Measurements from ENCODE around the gene PARP2. TPM values are rescaled to one million over a fixed set of nuclear protein-coding genes. Genes with fewer than 3 reads are reported as not detected.
"Not testable (repeated sequence)": the region's sequence is repeated elsewhere in the genome, so short reads cannot be mapped to it uniquely, and the experiment has no call there.

The PARP2 gene
- 10 to 100 TPM in 2 of 3 donors, 1 to 10 TPM in 1; 8.7 to 16.9 (median 11.0) TPM for polyA plus RNA-seq

GRCh38 chr14:20343092-20343861, at the start of gene PARP2:
TSS of gene PARP2 (plus strand) at chr14:20343635. CDS start at chr14:20343642, 7 bp downstream.
- 0% methylated on average over 50 of the region's 50 CpGs for WGBS, 3 donors
- H3K27ac ChIP-seq (ENCODE audit: low read depth, low read length) = no peak within 1 kb of the TSS

- H3K27ac ChIP-seq (ENCODE audit: low read depth, low read length) = no peak overlapping the region
- 91 to 93% (median 92%) methylated on average over 2 of the region's 2 CpGs for WGBS, 3 donors
Observed at GRCh38 chr14:20294636-20295035, 48.8 kb upstream of the PARP2 start.

DNA sequence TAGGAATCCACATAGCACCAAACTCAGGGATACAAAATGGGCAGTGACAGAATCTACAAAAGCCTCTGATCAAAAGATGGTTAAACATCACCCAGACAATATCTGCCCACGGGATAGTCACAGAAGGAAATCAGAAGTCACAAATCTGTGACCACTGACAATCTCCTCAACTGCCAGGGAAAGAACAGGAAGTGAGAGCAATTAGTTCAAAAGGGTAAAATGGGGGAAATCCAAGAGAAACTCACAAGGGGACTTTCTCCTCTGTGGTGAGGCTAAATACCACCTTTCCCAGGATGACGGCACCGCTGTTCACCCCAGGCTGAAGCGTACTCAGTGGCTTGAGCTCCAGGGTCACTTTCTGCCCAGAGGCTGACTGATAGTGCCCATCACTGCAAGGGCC, 48.4 kb upstream of the PARP2 start:
- H3K27ac ChIP-seq (ENCODE audit: low read depth, low read length) = no peak overlapping the region

GRCh38 chr14:20302042-20302755, 41.2 kb upstream of the PARP2 start:
- 79 to 93% (median 84%) methylated on average over 1 of the region's 1 CpG for WGBS, 3 donors
- no peak overlapping the region for H3K27ac ChIP-seq (ENCODE audit: low read depth, low read length)

More for the DNA sequence above, 48.4 kb upstream of the PARP2 start:
- WGBS, 3 donors = 69 to 84% (median 71%) methylated on average over 4 of the region's 4 CpGs

DNA sequence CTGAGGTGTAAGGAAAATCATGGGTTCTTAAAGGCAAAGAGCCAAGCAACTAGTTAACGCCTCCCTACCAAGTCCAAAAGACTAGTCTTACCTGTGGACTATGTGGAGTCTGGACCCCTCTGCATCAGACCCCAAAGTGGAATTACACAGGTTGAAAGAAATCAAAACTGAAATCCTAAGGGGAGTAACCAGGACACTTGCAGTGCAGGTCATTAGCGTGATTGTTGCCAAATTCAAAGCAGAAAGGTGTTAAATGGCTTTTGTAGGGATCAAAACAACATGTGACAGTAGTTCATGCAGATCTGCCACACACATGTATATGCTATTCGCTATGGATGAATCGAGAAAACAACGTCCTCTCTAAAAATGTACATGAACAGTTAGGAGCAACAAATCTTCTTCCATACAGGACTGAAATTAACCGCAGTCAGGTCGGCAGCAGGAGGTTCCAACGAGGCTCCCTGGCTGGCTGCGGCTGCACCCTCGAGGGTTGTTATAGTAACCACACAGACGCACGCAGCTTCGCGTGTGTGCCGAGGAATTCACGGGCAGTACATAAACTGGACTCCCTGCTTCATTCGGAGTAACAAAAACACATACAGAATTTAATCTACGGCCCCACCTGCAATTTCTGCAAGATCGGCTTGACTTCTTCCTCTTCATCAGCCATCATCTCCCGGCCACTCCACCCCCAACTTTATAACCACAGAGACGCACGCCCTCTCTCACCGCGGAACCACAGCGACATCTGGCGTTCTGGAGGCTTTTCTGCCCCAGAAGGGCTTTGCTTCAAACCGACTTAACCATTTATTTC, 38.0 kb upstream of the PARP2 start, which contains the start of gene TTC5:
Gene TTC5 (minus strand): TSS at position 687 of the 814 bp plus-strand sequence. CDS start 14 bp downstream, at position 673.
- no peak within 1 kb of the TSS for H3K27ac ChIP-seq (ENCODE audit: low read depth, low read length)
- WGBS, 3 donors = 0 to 1% (median 0%) methylated on average over 27 of the region's 27 CpGs

- no peak overlapping the region for H3K27ac ChIP-seq (ENCODE audit: low read depth, low read length)
- 95 to 100% (median 100%) methylated on average over 1 of the region's 1 CpG for WGBS, 3 donors
Observed at GRCh38 chr14:20306079-20306423, 37.4 kb upstream of the PARP2 start.

GRCh38 chr14:20314026-20314425, 29.4 kb upstream of the PARP2 start:
- H3K27ac ChIP-seq (ENCODE audit: low read depth, low read length) = no peak overlapping the region
- 84 to 93% (median 87%) methylated on average over 2 of the region's 2 CpGs for whole genome bisulfite sequencing, 3 donors

DNA sequence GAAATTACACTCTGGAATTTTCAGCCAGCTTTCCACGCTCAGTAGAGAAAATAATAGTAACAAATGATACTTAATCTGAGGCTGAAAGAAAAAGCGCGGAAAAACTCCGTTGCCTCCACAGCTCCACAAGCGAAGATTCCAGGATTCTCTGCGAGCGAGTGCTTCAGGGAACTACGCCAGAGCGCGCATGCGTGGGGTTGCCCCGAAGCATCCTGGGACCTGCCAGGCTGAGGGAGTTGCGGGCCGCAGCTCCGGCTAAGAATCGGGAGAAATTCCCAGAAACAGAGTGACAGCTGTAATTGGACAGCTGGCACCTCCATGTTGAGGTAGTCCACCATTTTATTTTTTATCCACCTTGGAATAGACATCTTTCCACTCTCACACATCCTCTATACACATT, 25.7 kb upstream of the PARP2 start:
- 91 to 99% (median 96%) methylated on average over 16 of the region's 16 CpGs for WGBS, 3 donors
- H3K27ac ChIP-seq (ENCODE audit: low read depth, low read length) = no peak overlapping the region

DNA sequence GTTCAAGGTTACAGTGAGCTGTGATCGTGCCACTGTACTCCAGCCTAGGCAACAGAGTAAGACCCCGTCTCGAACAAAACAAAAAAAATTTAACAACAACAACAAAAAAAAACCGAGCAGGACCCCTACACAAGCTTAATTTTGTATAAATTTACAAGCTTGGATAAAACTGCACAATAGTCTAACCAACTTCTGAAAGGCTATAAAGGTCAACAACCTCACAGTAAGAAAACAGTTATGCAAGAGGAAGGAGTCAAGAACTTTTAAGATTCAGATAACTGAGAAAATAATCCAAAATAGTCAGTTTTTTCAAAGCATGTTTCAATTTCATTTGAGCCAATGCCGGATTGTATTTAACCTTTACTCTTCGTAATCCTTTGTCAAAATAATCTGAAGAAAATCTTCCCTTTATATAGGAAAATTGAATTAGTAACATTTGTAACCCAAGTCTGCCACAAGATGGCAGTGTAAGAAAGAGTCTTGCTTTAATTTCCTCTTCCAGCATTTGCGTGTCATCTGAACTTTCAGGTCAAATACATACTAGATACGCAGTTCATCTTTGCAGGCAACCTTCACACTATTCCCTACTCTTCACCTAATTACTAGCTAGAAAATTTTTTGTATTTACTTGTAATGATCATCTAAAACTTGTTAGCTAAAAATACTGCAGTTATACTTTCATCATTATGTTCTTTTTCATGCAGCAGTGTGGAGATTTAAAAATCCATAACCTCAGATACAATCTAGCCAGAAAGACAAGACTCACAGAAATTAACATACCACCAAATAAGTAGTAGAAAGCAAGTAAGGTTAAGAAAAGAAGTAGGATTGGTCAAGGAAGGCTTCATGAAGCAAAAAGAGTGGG, 16.2 kb upstream of the PARP2 start:
- no peak overlapping the region for H3K27ac ChIP-seq (ENCODE audit: low read depth, low read length)
- 36 to 47% (median 46%) methylated on average over 8 of the region's 8 CpGs for WGBS, 3 donors

GRCh38 chr14:20328705-20329104, 14.7 kb upstream of the PARP2 start:
- H3K27ac ChIP-seq (ENCODE audit: low read depth, low read length) = no peak overlapping the region
- 46 to 53% (median 50%) methylated on average over 2 of the region's 2 CpGs for WGBS, 3 donors

DNA sequence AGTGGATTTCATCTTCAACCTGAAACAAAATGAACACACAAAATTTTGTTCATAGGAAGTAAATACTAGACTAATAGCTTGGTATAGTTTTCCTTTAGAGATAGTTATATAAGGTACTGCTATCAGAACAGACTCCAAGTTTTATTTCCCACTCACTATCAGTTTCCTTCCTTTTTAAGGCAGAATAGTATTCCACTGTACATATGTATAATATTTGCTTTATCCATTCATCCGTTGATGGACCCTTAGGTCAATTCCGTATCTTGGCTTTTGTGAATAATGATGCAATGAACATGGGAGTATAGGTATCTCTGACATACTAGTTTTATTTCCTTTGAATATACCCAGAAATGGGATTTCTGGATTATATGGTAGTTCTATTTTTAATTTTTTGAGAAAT, 14.1 kb upstream of the PARP2 start:
- 38 to 90% (median 57%) methylated on average over 2 of the region's 2 CpGs for WGBS, 3 donors
- no peak overlapping the region for H3K27ac ChIP-seq (ENCODE audit: low read depth, low read length)

DNA sequence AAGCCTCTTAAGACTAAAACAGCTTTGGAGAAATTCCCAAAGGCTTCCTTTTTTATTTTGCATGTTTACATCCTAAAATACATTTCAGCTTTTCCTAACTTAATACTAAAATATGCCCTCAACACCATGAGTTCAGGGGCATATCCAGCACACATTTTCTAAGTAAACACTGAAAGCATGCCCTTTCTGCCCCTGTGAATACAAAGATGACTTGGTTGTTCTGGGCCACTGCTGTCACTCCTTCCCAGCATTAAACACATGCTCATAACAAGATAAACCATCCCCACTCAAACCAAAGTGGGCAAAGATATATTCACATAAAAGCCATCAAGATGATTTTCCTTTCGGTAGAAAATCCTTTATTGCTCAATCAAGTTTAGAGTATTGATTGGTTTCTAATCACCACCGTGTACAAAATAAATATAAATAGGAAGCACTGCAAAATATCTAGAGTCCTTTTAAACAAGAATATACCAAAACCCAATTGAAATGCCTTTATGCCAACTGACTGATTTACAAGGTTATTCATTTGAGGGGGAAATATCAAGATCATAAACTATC, 12.3 kb upstream of the PARP2 start:
- 27 to 77% (median 72%) methylated on average over 2 of the region's 2 CpGs for WGBS, 3 donors
- no peak overlapping the region for H3K27ac ChIP-seq (ENCODE audit: low read depth, low read length)

DNA sequence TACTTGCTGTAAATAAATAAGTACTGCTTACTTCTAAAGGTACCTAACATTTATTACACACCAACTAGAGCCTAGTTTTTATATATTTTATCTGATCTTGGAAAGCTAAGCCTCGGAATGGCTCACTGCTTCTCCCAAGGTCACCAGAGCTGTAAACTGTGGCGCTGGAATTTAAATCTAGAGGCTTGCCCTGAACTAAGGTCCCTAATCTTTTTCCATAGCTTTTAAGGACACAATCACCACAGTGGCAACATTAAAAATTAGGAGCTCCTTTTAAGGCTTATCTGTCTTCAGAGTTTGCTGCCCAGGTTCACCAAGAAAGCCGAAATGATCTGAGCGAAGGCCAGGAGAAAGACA, 11.0 kb upstream of the PARP2 start:
- 1 to 14% (median 5%) methylated on average over 4 of the region's 4 CpGs for WGBS, 3 donors
- H3K27ac ChIP-seq (ENCODE audit: low read depth, low read length) = no peak overlapping the region

GRCh38 chr14:20332788-20333493, 10.5 kb upstream of the PARP2 start, which contains the start of gene CCNB1IP1:
TSS of gene CCNB1IP1 (minus strand) at chr14:20333279. CDS start at chr14:20316523, 16,756 bp downstream.
- WGBS, 3 donors = 0 to 1% (median 0%) methylated on average over 19 of the region's 19 CpGs
- H3K27ac ChIP-seq (ENCODE audit: low read depth, low read length) = peak within 1 kb of the TSS; percentile 51

GRCh38 chr14:20333494-20333841, 10.0 kb upstream of the PARP2 start:
- 2 to 13% (median 9%) methylated on average over 3 of the region's 3 CpGs for WGBS, 3 donors
- H3K27ac ChIP-seq (ENCODE audit: low read depth, low read length) = no peak overlapping the region

DNA sequence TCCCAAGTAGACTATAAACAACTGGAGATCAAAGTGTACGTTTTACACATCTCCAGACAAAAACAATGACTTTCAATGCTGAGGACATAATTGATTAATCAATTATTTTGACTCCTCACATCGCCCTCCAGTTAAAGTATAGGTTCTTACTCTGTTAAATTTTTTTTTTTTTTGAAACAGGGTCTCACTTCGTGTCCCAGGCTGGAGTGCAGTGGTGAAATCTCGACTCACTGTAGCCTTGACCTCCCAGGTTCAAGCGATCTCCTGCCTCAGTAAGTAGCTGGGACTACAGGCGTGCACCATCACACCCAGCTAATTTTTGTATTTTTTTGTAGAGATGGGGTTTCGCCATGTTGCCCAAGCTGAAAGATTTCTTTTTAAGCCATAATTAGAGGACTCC, 9.4 kb upstream of the PARP2 start:
- H3K27ac ChIP-seq (ENCODE audit: low read depth, low read length) = no peak overlapping the region
- WGBS, 3 donors = 57 to 79% (median 75%) methylated on average over 7 of the region's 7 CpGs

DNA sequence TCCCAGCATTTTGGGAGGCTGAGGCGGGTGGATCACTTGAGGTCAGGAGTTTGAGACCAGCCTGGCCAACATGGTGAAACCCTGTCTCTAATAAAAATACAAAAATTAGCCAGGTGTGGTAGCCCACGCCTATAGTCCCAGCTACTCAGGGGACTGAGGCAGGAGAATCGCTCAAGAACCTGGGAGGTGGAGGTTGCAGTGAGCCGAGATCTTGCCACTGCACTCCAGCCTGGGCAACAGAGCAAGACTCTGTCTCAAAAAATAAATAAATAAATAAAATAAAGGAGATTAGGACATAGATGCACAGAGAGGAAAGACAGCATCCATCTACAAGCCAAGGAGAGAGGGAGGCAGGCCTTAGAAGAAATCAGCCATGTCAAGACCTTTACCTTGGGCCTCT, 2.4 kb upstream of the PARP2 start:
- WGBS, 3 donors = 91 to 97% (median 96%) methylated on average over 4 of the region's 4 CpGs
- not testable (repeated sequence) for H3K27ac ChIP-seq (ENCODE audit: low read depth, low read length)
